Ishikawa (cell line): ENCODE measurements around the gene NKAIN2.

ENCODE experiments used
- CEBPB ChIP-seq: IDR thresholded peaks from 2 replicates; pipeline ENCODE4 v1.6.1; 2012
- CREB1 ChIP-seq: IDR thresholded peaks from 2 replicates; pipeline ENCODE4 v1.6.1; 2012; ENCODE audit warnings: low read depth
- EGR1 ChIP-seq: IDR thresholded peaks from 2 replicates; pipeline ENCODE4 v1.6.1; 2012
- EP300 ChIP-seq: IDR thresholded peaks from 2 replicates; pipeline ENCODE4 v1.6.1; 2012; ENCODE audit warnings: borderline replicate concordance
- MAX ChIP-seq: IDR thresholded peaks from 2 replicates; pipeline ENCODE4 v1.6.1; 2012
- NFIC ChIP-seq: IDR thresholded peaks from 2 replicates; pipeline ENCODE4 v1.6.1; 2012
- RAD21 ChIP-seq: IDR thresholded peaks from 2 replicates; pipeline ENCODE4 v1.6.1; 2012; ENCODE audit warnings: low read depth
- REST ChIP-seq: IDR thresholded peaks from 2 replicates; pipeline ENCODE4 v1.6.1; 2012; ENCODE audit warnings: low read depth, mild to moderate bottlenecking
- TAF1 ChIP-seq: IDR thresholded peaks from 2 replicates; pipeline ENCODE4 v1.6.1; 2012; ENCODE audit warnings: low read depth, mild to moderate bottlenecking
- TCF12 ChIP-seq: IDR thresholded peaks from 2 replicates; pipeline ENCODE4 v1.6.1; 2012; ENCODE audit warnings: low read depth
- USF1 ChIP-seq: IDR thresholded peaks from 2 replicates; pipeline ENCODE4 v1.6.1; 2012

DNA sequence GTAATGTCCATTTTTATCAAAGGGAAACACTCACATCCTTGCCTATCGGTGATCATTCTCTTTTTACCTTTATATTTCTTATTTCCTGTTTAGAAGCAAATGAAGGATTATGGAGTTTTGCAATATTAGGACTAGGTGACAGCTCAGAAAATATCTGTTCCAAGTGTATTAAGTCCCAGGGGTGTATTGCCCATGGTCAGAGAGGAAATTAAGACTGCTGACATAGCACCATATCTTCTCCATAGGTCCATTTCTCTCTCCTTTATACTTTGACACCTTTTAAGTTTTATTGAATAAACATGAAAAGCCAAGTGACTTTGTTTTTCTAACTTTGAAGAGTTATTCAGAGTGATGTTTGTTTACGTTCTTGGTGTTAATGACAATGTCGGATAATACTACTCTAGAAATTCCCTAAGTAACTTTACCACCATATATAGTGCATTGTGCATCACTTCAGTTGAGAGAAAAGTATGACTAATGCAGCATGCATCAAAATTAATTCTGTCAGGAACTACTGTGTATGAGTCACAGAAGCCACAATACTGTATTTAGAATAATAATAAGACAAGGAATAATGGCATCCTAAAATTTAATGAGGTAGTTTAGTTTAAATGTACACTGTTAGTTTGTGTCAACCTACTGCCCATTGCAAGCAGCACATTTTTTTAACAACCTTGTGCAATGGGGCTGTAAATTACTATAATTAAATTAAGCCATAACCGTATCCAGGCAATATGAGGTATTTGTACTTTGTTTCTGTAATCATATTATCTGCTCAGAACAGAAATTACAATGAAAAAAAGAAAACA, 684.2 kb downstream of the NKAIN2 start:
- no peak for TF ChIP-seq NFIC
- no peak for TF ChIP-seq RAD21
- no peak for TF ChIP-seq TAF1
- TF ChIP-seq CEBPB: no peak
- no peak for TF ChIP-seq REST
- TF ChIP-seq USF1: no peak
- no peak for TF ChIP-seq MAX
- no peak for TF ChIP-seq EP300
- no peak for TF ChIP-seq EGR1
- TF ChIP-seq TCF12: no peak
- TF ChIP-seq CREB1: no peak
